HK-2 (cell line): ENCODE measurements around the gene LRMDA.
A peak's percentile ranks its signal among the peaks of the same experiment; 100 is the strongest.

Experiments used
- DNase-seq: peaks from one replicate; pipeline ENCODE4 v3.0.0-alpha.2; 2018; ENCODE audit not compliant: unreplicated experiment

Gene LRMDA

DNA sequence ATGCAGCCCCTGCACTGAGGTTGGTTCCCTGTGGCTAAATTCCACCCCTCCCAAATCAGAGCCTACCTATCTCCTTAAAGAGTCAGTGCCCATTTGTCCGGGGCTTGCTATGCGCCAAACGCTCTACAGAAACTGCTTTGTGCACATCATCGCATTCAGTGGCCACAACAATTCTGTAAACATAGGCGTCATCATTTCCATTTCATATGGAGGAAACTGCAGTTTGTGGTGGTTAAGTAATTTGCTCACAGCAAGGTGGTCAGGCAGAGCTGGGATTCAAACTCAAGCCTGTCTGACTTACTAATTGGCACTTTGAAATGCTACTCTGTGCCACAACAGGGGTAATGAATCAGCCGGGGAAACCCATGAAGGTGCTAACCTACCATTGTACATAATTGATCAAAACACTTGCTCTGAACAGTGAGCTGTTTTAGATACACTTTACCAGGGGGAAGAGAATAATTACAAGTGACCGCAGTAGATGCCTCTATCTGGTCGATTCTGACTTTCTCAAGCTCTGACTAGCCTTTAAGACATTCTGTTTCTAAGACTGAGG is 775.5 kb downstream of the LRMDA start:
- no peak for DNase-seq

DNA sequence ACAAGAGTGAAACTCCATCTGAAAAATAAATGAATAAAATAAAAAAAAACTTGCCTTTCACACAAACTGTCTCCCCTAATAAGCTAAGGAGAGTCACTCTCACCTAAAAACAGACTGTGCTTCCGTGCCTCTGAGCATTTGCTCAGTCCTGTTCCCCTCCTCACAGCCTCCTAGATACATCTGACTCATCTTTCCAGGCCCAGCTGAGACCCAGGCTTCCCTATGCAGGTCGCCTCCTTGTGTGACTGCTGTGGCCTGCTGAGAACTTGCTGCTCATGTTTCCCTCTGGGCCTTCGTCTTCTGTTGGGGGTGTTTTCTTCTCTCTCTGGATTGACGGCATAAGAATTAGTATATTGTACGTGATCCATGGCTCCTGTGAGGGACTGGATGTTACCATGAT is 777.7 kb downstream of the LRMDA start:
- DNase-seq, result no peak

DNA sequence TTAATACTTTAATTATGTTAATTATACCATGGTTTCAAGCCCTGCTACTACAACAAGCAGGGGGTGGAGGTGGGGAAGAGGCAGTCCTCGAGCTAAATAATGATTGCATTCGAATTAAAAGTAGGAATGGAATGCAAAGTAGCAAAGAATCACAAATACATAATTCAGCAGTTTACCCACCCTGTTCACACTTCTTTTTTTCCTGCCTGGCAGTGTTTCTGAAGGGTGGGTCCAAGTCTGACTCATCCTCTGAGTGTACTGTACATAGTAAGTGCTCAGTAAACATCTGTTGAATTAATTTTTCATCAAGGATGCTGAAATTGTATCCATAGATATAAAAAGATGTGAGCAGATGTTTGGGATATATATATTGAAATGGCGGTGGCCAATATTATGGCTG is 778.8 kb downstream of the LRMDA start:
- no peak for DNase-seq

DNA sequence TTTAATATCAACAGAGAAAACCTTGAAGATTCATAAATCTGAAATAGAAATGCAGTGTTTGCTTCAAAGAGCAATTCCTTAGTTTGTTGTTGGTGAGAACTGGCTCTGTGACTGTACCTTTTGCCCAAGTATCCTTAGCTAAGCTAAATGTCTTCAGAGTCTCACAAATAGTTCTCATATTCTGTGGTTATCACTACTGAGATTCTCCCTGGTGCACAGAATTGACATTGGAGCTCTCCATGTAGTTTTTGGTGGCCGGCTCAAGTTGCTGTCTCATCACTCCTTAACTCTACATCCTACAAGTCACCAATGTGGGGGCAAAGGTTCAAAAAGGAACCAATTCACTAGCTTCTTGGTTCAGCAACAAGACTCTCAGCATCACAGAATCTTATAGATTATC is 780.3 kb downstream of the LRMDA start:
- DNase-seq, result no peak

DNA sequence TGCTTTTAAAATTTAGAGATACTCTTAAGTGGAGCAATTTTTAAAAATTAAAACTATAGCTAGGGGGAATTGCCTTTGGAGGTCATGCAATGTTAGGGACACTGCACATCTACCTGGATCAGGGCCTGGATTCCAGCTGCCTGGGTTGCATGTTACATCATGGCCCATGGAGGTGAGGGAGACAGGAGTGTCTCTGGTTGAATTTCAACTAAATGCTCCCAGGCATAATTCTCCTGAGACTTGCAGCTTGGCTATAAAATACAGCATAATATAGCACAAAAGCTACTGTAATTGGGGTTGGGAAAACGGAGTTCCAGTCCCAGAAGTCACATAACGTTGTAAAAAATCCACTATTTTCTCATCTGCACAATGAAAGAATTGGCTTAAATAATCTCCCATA is 782.5 kb downstream of the LRMDA start:
- DNase-seq, result no peak

DNA sequence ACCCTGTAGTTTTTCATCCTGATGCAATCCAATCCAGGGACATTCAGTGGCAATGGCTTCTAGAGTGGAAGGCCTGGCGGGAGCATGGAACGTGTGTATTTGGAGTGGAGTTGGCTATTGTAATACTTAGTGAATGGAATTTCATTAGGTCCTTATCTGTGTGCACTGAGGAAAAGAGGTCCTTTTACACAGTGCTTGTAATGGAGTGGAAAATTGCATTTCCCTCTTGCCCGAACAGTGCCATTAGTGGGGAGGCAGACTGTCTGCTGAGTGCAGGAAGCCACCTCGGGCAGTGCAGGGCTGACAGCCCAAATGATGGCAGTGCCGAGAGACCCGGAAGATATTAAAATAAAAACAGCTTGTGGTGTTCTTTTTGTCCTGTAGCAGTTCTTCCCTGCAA is 786.6 kb downstream of the LRMDA start:
- DNase-seq, result no peak

DNA sequence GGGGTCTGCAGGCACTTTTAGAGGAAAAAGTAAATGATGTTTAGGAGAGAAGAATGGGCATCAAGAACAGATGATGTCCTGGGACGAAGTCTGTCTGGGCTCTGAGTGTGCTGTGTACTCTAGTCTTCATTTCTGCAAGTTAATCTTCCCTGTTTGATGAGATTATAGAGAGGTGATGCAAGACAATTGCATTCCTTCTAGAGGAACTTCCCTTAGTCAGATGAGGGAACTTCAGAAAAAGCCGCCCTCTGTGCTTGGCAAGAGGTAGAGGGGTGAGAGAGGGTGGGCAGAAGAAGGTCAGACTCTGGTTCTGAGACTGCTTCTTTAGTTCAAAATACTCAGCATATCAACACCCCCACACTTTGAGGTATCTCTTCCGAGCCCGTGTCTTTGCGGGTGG is 797.9 kb downstream of the LRMDA start:
- DNase-seq, result no peak

DNA sequence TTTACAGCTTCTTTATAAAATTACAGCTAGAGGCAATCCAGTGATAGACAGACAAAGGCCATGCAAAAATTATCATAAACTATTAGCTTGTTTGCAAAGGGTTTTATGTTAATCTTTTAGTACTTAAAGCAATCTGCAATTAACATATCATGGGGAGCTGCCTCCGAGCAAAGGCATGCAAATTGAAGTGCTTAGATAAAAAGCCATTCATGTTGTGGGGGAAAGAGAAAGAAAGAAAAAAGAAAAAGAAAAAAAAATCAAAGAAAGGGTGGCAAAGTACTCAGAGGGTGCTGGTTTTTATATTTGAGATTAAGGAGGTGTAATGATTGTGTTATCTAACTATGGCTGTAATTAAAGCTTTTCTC is 799.5 kb downstream of the LRMDA start:
- DNase-seq, result no peak

DNA sequence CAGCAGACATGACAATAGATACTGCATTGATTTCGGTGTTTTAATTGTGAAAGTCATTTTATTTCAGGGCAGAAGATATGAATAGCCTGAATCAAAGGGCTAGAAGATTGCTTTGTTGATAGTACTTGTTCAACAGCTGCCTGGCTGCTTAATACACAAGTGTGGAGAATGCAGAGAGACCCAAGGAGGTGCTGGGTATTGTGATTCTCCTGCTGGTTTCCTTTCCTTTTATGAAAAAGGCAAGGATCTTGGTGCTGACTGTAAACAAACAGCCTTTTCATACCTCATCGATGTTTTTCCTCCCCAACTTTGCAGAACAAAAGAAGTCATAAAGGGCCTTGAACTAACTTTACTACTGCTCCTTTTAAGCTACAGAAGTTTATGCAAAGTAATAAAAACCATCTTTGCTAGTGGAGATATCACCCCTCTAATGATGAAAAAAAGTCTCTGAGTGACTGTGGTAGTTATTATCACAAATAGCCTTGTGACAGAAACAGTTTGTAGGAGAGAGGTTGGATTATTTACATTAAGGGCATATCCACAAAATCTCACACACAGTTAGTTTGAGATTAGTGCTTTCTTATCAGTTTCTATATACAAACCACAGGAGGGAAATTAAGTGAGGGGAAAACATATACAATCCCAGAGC is 800.0 kb downstream of the LRMDA start:
- DNase-seq, result no peak

DNA sequence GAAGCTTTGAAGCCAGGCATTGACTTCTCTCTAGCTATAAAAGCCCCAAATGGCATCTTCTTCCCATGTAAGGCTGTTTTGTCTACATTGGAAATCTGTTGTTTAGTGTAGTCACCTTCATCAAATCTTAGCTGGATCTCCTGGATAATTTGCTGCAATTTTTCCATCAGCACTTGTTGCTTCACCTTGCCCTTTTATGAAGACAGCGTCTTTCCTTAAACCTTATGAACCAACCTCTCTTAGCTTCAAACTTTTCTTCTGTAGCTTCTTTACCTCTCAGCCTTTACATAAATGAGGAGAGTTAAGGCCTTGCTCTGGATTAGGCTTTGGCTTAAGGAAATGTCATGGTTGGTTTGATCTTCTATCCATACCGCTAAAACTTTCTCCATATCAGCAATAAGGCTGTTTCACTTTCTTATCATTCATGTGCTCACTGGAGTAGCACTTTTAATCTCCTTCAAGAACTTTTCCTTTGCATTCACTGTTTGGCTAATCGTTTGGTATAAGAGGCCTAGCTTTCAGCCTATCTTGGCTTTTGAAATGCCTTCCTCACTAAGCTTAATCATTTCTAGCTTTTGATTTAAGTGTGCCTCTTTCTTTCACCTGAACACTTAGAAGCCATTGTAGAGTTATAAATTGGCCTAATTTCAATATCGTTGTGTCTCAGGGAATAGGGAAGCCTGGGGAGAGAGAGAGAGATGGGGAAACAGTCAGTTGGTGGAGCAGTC is 803.2 kb downstream of the LRMDA start:
- no peak for DNase-seq

DNA sequence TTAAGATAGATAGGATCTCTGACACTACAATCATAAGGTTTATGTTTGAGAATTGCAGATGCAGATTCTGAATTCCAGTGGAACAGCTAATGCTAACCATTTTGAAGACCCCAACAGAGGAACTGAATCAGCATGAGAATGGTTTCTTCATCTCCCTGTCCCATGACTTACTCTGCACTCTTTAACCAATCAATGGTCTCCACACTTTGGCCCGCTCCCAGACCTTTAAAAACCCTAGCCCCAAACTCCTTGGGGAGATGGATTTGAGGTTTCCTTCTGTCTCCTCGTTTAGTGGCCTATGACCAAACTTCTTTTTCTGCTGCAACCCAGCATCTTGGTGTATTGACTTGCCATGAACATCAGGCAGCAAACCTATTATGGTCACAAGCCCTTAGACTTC is 804.9 kb downstream of the LRMDA start:
- DNase-seq, result no peak

DNA sequence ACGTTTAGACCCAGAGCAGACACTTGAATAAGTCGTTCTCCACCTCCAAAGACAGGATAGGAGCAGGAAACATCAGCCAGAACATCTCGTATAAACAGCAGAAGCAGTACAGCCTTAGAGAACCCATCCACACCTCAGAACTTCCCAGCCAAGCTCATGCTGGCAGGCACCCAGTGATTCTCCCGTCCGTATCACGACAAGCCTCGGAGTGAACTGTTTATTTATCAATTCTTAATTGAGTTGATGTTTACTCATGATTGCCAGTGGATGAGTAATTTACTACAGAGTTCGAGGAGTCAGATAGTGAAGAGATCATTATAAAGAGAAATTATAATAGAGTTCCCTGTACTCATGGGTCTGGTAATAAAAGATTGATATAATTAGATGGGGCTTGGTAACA is 811.5 kb downstream of the LRMDA start:
- no peak for DNase-seq

DNA sequence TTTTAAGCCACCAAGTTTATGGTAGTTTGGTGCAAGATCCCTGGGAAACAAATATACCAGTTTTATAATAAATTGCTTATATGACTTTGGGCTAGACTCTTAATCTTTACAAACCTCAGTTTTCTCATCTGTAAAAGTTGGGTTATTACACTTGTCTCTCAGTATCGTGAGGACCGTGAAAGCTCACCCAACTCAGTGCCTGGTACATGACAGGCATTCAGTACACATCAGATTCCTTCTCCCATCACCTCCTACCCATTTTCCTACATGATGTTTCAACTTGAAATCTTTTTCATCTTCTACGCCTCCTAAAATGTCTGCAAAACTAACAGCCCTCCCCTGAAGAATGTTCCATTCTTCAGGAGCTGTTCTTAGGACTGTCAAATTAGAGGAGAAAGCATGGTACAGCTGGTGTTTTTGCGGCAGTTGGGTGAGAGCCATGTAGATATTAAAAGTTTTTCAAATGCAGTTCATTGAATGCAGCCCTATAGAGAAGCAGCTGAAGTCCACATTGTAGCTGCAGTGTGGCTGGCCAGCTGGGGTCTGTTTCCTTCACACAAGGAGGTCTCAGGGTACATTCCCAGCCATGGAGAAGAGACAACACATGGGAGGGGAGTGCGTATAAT is 812.8 kb downstream of the LRMDA start:
- DNase-seq, result no peak

DNA sequence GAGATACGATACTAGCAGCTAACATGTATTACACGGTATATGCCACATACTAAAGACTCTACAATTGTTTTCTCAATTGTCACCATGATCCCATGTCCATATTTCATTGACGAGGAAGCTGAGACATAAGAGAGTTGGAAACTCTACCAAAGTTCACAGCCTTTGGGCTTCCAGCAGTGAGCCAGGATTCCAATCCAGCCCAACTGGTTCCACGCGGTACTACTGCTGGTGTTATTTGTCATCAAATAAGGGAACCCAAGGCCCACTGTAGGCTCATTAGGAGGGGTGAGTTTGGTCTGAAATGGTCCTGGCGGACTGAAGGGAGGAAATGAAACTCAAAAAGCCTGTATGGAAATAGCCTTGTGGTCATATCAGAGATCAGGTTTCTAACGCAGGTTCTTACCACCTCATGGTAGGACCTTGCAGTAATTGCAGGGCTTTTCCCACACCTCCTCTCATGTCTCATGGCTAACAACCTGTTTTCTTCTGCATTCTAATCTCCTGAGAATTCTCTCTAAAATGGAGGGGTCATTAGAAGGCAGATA is 814.6 kb downstream of the LRMDA start:
- DNase-seq, result no peak

DNA sequence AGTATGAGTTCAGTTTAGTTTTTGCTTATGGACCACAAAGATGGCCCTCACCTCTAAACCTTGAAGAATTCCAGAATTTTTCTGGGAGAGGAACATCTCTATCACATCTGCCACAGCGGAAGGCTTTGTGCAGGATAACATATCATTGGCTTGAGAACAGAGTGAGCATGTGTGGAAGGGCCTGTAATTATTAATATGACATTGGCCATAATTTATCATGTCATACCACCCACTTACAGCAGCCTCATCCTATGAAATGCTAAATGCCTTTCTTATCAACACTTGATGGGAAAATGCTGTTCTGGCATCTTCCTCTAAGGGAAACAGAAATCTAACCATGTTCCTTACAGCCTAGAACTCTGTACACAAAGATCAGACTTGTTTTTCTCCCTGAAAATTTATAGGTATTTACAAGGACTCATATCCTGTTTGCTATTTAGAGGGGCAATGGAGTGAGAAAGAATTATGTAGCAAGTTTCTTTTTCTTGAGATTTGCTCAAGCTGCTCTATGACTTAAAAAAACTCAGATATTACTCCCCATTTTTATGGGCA is 817.3 kb downstream of the LRMDA start:
- no peak for DNase-seq

DNA sequence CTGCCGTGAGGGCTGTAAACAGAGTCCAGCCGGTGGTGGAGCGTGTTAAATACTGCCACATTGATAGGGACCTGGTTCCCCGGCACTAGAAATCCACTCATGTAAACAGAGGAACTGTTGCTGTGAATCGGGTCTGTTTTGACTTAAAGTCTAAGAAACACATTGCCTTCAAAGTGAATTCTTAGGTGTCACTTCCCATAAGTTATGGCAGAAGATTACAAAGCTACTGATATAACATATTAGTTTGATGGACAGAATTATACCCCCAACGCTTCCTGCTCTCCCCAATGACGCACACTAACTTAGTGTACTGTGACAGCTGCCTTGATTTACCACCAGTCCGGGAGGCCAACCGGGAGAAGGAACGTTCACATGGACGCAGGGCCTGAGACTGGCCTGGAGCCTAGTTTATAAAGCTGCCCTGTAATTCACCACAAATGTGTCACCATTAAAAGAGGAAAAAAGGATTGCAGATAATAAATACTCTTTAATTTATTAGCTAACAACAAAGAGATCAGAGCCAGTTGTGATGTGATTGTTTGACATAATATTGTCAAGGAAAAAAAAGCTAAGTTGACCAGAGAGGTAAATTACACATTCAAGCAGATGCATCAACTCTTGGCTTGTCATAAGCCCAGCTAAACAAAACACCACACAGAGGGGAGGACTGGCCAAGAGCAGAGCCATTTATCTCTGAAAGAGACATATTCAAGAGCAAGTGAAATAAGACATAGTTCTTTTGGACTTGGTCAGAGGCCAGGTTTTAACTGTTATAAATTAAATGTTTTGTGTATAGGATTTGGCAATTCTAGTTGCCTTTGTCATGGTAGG is 820.6 kb downstream of the LRMDA start:
- no peak for DNase-seq

DNA sequence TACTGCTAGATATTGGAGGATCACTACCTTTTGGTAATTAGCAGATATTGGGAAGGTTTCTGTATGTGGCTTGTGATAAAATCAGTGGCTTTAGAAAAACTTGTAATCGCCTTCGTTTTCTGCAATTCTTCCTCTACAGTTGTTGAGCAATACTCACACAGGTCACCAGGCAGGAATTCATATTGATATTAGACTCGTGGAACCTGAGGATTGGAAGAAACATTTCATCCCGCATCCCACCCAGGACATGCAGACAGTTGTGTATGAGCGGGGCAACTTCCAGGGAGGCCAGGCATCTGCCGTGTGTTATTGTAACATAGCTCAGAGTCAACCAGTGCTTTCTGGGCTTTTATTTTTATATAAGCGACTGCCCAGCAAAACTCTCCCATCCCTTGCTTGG is 821.3 kb downstream of the LRMDA start:
- DNase-seq, result no peak

DNA sequence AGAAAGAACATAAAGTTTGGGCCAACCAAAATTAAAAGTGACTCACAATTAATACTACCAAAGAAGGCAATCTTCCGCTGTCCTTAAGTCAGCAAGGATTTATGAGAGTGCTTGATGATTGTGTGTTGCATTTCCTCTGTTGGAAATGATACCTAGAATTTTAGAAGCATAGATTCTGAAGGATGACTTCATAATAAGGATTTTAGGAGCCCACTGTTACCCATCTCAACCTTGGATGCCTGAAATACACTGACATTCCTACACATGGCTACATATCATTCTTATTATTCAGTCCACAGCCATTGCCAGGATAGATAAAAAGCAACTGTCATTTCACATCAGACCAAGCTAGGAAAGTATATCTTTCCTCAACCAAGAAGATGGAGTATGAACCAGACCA is 823.8 kb downstream of the LRMDA start:
- no peak for DNase-seq

DNA sequence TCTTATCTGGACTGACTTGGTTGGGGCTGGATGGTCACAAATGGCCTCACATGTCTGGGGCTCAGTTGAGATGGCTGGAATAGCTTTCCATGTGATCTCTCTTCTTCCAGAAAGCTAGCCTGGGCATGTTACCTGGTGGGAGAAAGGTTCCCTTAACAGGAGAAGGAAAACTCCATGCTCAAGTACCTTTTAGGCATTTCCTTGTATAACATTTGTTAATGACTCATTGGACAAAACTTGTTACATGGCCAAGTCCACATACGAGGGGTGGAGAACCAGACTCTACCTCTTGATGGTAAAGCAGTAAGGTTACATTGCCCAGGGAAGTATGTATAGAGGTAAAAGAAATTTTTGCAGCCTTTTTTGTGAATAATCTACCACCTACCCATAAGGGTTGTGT is 826.4 kb downstream of the LRMDA start:
- DNase-seq, result peak; percentile 10

DNA sequence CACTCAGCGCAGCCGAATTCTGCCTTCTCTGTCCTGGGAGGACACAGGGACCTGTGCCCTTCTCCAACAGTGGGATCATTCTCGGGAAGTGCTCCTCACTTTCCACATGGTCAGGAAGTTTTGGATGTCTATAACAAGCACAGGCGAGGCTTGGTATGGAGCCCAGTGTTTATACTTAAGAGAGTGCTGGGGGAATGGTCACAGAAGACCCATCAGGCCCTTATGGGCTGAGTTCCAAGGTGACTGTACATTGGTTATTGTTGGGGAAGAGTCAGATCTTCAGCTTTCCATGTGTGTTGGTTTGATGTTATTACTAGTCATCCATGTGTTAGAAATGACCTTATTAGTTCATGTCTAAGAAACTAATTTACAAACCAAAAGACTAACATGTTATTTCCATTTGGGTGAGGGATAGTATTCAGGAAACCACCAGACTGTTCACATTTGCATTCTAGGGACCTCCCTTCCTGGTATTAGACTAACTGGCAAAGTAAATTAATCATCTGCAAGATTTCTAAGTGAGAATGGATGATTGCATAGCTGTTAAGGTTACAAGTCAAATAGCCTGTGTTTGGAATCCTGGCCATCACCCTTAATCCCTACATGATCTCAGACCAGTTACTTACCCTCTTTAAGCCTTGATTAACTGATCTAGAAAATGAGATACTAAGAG is 834.2 kb downstream of the LRMDA start:
- DNase-seq, result no peak

DNA sequence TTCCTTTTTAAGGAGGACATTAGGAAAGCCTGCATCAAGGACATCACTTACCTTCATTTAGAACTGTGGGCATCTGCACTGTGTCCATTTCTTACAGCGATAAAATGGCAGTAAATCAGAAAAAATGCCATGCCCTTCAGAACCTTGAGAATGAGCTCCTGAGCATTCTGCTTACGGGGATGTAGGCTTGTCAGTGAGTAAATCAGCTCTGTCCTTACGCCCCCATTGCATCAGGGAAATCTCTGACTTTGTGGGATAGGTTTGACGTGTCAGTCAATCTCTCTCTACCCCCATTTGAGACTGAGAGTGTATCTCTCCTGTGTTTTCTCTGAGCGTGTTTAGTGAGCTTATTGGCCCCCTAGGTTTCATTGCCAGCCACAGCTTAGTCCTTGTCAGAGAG is 837.1 kb downstream of the LRMDA start:
- DNase-seq, result no peak
